ENCODE measurements around the gene PSMA4. TPM values are rescaled to one million over a fixed set of nuclear protein-coding genes. Genes with fewer than 3 reads are reported as not detected.

PSMA4 gene
- total RNA-seq, 1 donor from 2014 or later: 595 TPM

DNA sequence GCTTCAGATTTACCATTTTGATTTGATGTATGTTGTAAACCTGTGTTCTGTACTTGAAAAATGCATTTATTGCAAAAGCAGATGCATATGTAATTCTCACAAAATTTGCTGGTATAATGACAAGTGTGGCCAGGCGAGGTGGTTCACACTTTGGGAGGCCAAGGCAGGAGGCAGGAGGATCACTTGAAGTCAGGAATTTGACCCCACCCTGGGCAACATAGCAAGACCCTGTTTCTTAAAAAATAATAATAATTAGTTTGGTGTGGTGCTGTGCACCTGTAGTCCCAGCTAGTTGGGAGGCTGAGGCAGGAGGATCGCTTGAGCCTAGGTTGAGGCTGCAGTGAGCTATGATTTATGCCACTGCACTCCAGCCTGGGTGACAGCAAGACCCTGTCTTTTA, 37.6 kb upstream of the PSMA4 start:
- H3K27ac Mint-ChIP-seq: no peak overlapping the region
- Histone ChIP-seq H4K20me1 (ENCODE audit: low read depth) (no peaks in the 10 kb centered on the region), H3K4me2 (no peak overlapping the region), H3K4me1 (no peaks in the 10 kb centered on the region), H2AFZ (replicated peaks) (no peak overlapping the region), H3K9ac (no peak overlapping the region), H3K36me3 (peaks cover 29% of the 10 kb centered on the region), H3K79me2 (ENCODE audit: low read depth) (no peaks in the 10 kb centered on the region), H3F3A (ENCODE audit: low read depth) (peaks cover 30% of the 10 kb centered on the region), H3K4me3 (no peak overlapping the region), H3K9me3 (ENCODE audit: low read depth) (no peaks in the 10 kb centered on the region), H3K27ac (no peak overlapping the region), H3K27me3 (peaks cover 2% of the 10 kb centered on the region)
- no peak overlapping the region for H3K4me3 Mint-ChIP-seq
- H3K36me3 Mint-ChIP-seq: peaks cover 25% of the 10 kb centered on the region
- peaks cover 6% of the 10 kb centered on the region for H3K9me3 Mint-ChIP-seq
- peaks cover 9% of the 10 kb centered on the region for H3K4me1 Mint-ChIP-seq
- TF ChIP-seq, protein P1, sequence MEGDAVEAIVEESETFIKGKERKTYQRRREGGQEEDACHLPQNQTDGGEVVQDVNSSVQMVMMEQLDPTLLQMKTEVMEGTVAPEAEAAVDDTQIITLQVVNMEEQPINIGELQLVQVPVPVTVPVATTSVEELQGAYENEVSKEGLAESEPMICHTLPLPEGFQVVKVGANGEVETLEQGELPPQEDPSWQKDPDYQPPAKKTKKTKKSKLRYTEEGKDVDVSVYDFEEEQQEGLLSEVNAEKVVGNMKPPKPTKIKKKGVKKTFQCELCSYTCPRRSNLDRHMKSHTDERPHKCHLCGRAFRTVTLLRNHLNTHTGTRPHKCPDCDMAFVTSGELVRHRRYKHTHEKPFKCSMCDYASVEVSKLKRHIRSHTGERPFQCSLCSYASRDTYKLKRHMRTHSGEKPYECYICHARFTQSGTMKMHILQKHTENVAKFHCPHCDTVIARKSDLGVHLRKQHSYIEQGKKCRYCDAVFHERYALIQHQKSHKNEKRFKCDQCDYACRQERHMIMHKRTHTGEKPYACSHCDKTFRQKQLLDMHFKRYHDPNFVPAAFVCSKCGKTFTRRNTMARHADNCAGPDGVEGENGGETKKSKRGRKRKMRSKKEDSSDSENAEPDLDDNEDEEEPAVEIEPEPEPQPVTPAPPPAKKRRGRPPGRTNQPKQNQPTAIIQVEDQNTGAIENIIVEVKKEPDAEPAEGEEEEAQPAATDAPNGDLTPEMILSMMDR (IDR thresholded peaks at IDR 0.05): no peak
- no peak for TF ChIP-seq EZH2 (IDR thresholded peaks at IDR 0.05)
- no peak for TF ChIP-seq EZH2phosphoT487 (IDR thresholded peaks at IDR 0.05)
- no peak for DNase-seq (ENCODE audit: low spot score)
- H3K27me3 Mint-ChIP-seq (ENCODE audit: insufficient read depth, low read depth): peaks cover 4% of the 10 kb centered on the region

DNA sequence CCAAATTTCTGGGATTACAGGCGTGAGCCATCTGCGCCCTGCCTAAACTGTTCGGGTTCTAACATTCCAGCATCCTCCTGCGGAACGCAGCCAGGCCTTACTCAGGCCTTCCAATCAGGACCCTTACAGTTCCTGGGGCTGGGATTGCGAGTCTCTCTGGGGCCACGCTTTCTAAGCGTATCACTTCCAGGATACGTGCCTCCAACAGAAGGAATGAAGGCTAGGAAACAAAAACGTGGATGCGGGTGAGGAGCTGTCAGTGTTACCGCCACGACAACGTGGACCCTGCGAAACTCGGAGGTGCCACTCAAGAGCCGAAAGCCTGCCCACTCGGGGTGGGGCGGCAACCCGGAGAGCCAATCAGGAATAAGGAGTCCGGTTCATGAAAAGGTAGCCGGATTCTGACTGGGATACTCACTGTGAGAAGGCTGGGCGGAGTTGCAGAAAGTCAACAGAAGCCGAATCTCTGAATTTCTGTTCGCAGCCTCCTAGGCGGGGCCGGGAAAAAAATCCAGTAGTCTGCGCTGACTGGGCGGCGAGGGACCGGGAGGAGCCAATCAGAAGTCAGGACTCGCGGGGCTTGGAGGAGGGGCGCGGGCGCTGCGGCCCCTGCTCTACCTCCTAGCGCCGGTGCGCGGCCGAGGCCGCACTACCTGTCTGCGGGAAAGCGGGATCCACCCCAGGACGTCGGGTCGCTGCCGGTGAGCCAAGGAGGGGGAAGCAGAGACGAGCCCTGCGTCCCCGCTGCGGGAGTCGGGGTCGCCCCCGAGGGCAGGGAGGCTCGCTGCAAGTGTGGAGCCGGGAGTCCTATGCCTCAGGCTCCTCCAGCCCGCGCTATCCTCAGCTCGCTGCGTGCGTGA, 33.0 kb upstream of the PSMA4 start, which contains the start of gene HYKK:
Gene HYKK, plus strand, starts transcription at position 607 of the 860 bp plus-strand sequence. CDS start 5,512 bp downstream, outside the sequence.
- peaks cover 20% of the 10 kb centered on the region for H3F3A ChIP-seq (ENCODE audit: low read depth)
- peaks cover under 1% of the 10 kb centered on the region for H3K9me3 Mint-ChIP-seq
- H3K4me1 Mint-ChIP-seq: peaks cover 15% of the 10 kb centered on the region
- TF ChIP-seq EZH2phosphoT487 (IDR thresholded peaks at IDR 0.05) (no peak), EZH2 (IDR thresholded peaks at IDR 0.05) (peak; percentile 66)
- TF ChIP-seq, protein P1 (IDR thresholded peaks at IDR 0.05): peak; percentile 22
- peak within 1 kb of the TSS; percentile 83 for H3K4me2 ChIP-seq
- H3K27me3 Mint-ChIP-seq (ENCODE audit: insufficient read depth, low read depth): peaks cover 11% of the 10 kb centered on the region
- peaks cover 32% of the 10 kb centered on the region for H3K27me3 ChIP-seq
- H4K20me1 ChIP-seq (ENCODE audit: low read depth): no peaks in the 10 kb centered on the region
- H3K9ac ChIP-seq: no peak within 1 kb of the TSS
- no peak within 1 kb of the TSS for H3K27ac Mint-ChIP-seq
- H2AFZ ChIP-seq (replicated peaks): peak within 1 kb of the TSS; percentile 90
- peak within 1 kb of the TSS; percentile 88 for H3K4me3 Mint-ChIP-seq
- H3K9me3 ChIP-seq (ENCODE audit: low read depth): no peaks in the 10 kb centered on the region
- peaks cover 3% of the 10 kb centered on the region for H3K36me3 Mint-ChIP-seq
- H3K4me1 ChIP-seq: peaks cover 6% of the 10 kb centered on the region
- H3K4me3 ChIP-seq: peak within 1 kb of the TSS; percentile 63
- no peaks in the 10 kb centered on the region for H3K79me2 ChIP-seq (ENCODE audit: low read depth)
- no peaks in the 10 kb centered on the region for H3K36me3 ChIP-seq
- no peak within 1 kb of the TSS for H3K27ac ChIP-seq
- DNase-seq (ENCODE audit: low spot score): peak; percentile 98

DNA sequence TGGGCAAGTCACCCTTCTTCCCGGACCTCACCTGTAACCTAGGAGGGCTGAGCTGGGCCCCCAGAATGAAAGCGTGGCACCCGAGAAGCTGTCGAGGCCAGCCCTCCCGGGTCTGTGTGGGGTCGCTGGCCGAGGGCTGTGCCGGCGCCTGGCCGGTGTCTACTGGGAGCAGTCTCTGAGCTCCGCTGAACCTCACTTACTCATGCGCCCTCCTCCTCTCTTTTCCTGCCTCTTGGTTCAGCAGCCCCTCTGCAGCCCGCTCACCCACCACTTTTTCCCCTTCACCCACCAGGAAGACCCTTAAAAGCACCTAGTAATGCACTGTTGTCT, 32.4 kb upstream of the PSMA4 start:
- no peaks in the 10 kb centered on the region for H3K79me2 ChIP-seq (ENCODE audit: low read depth)
- Mint-ChIP-seq H3K9me3 (no peaks in the 10 kb centered on the region), H3K4me3 (peak overlapping the region; percentile 88), H3K36me3 (peaks cover 2% of the 10 kb centered on the region), H3K27ac (no peak overlapping the region), H3K4me1 (peaks cover 15% of the 10 kb centered on the region), H3K27me3 (ENCODE audit: insufficient read depth, low read depth) (peaks cover 11% of the 10 kb centered on the region)
- peak overlapping the region; percentile 83 for H3K4me2 ChIP-seq
- H3K9me3 ChIP-seq (ENCODE audit: low read depth): no peaks in the 10 kb centered on the region
- TF ChIP-seq EZH2phosphoT487 (IDR thresholded peaks at IDR 0.05): no peak
- TF ChIP-seq EZH2 (IDR thresholded peaks at IDR 0.05): peak; percentile 41
- H3K4me1 ChIP-seq: peaks cover 6% of the 10 kb centered on the region
- peaks cover 20% of the 10 kb centered on the region for H3F3A ChIP-seq (ENCODE audit: low read depth)
- no peak overlapping the region for H3K27ac ChIP-seq
- DNase-seq (ENCODE audit: low spot score): no peak
- no peaks in the 10 kb centered on the region for H3K36me3 ChIP-seq
- H3K27me3 ChIP-seq: peaks cover 32% of the 10 kb centered on the region
- no peak overlapping the region for H3K9ac ChIP-seq
- H4K20me1 ChIP-seq (ENCODE audit: low read depth): no peaks in the 10 kb centered on the region
- peak overlapping the region; percentile 63 for H3K4me3 ChIP-seq
- H2AFZ ChIP-seq (replicated peaks): peak overlapping the region; percentile 90

DNA sequence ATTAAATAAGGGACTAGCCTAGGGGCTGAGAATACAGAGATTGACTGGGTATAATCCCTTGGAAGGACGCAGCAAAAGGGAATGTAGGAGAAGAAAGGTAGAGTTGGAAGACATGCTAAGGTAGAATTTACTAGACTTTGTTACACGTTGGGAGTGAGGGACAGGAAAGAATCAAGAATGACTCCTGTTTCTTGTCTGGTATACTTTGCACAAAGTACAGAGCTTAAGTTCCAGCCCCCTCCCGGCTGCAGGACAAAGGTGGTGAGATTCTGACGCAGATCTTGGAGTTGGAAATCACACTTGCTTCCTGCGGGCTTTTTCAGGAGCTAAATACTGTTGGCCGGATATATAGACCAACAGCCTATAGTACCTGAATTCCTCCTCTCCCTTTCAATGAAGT, 32.0 kb upstream of the PSMA4 start:
- no peaks in the 10 kb centered on the region for H3K9me3 Mint-ChIP-seq
- Histone ChIP-seq H3K79me2 (ENCODE audit: low read depth) (no peaks in the 10 kb centered on the region), H3K4me3 (peak overlapping the region; percentile 63), H3K27ac (no peak overlapping the region), H3K9ac (no peak overlapping the region), H3F3A (ENCODE audit: low read depth) (peaks cover 20% of the 10 kb centered on the region), H3K4me2 (peak overlapping the region; percentile 83), H3K36me3 (no peaks in the 10 kb centered on the region), H2AFZ (replicated peaks) (peak overlapping the region; percentile 90), H3K4me1 (peaks cover 6% of the 10 kb centered on the region), H3K27me3 (peaks cover 32% of the 10 kb centered on the region), H3K9me3 (ENCODE audit: low read depth) (no peaks in the 10 kb centered on the region), H4K20me1 (ENCODE audit: low read depth) (no peaks in the 10 kb centered on the region)
- H3K27me3 Mint-ChIP-seq (ENCODE audit: insufficient read depth, low read depth): peaks cover 11% of the 10 kb centered on the region
- no peaks in the 10 kb centered on the region for H3K36me3 Mint-ChIP-seq
- peaks cover 15% of the 10 kb centered on the region for H3K4me1 Mint-ChIP-seq
- no peak overlapping the region for H3K27ac Mint-ChIP-seq
- TF ChIP-seq EZH2phosphoT487 (IDR thresholded peaks at IDR 0.05): no peak
- TF ChIP-seq EZH2 (IDR thresholded peaks at IDR 0.05): no peak
- TF ChIP-seq, protein P1 (IDR thresholded peaks at IDR 0.05): no peak
- peak; percentile 4 for DNase-seq (ENCODE audit: low spot score)
- peak overlapping the region; percentile 88 for H3K4me3 Mint-ChIP-seq

Data from neural progenitor cell (in vitro differentiated cells).